HepG2 (cell line): ENCODE measurements around the gene MAP3K2. TPM values are rescaled to one million over a fixed set of nuclear protein-coding genes. Genes with fewer than 3 reads are reported as not detected.

Source experiments
- ASH2L ChIP-seq: fragments of 300-600, 200-600 bp; sonication (generic); IDR thresholded peaks from 2 replicates; pipeline ENCODE4 v1.7.0; 2017; ENCODE audit warnings: low read depth, mild to moderate bottlenecking, moderate library complexity, mixed read lengths, low read length; ENCODE audit not compliant: insufficient read length
- CREBL2 ChIP-seq: sonication (generic); formaldehyde crosslinking; IDR thresholded peaks from 2 replicates; pipeline ENCODE4 v1.8.1; 2023; ENCODE audit warnings: missing genetic modification reagents, mild to moderate bottlenecking, borderline replicate concordance
- E2F5 ChIP-seq: sonication (generic); formaldehyde crosslinking; conservative IDR thresholded peaks from 2 replicates; pipeline ENCODE4 v1.4.0; 2020; ENCODE audit warnings: missing genetic modification reagents
- FOXA3 ChIP-seq: IDR thresholded peaks from 2 replicates; pipeline ENCODE4 v1.6.1; 2016; ENCODE audit warnings: missing genetic modification reagents, missing compliant biosample characterization
- HHEX ChIP-seq: IDR thresholded peaks from 2 replicates; pipeline ENCODE4 v1.6.1; 2016; ENCODE audit warnings: control low read depth
- IRX3 ChIP-seq: sonication (generic); formaldehyde crosslinking; IDR thresholded peaks from 2 replicates; pipeline ENCODE4 v1.8.1; 2023; ENCODE audit warnings: mild to moderate bottlenecking, low read depth, missing genetic modification reagents, borderline replicate concordance
- ISL2 ChIP-seq: sonication (generic); formaldehyde crosslinking; IDR thresholded peaks from 2 replicates; pipeline ENCODE4 v1.5.0; 2020; ENCODE audit warnings: missing genetic modification reagents
- NFE2L1 ChIP-seq: sonication (generic); formaldehyde crosslinking; IDR thresholded peaks from 2 replicates; pipeline ENCODE4 v1.4.0; 2020; ENCODE audit warnings: missing genetic modification reagents, mild to moderate bottlenecking, borderline replicate concordance
- PHF5A ChIP-seq: IDR thresholded peaks from one replicate; pipeline ENCODE4 v1.6.1; 2018; ENCODE audit warnings: low read depth, missing genetic modification reagents; ENCODE audit not compliant: unreplicated experiment
- REXO4 ChIP-seq: sonication (generic); formaldehyde crosslinking; IDR thresholded peaks from 2 replicates; pipeline ENCODE4 v1.8.0; 2022; ENCODE audit warnings: missing genetic modification reagents, mild to moderate bottlenecking, borderline replicate concordance
- RFX5 ChIP-seq: IDR thresholded peaks from 2 replicates; pipeline ENCODE4 v1.6.1; 2011; ENCODE audit warnings: low read depth, low read length, improper control_type of control experiment
- ZBTB2 ChIP-seq: sonication (generic); formaldehyde crosslinking; IDR thresholded peaks from 2 replicates; pipeline ENCODE4 v1.8.0; 2022; ENCODE audit warnings: low read depth, missing genetic modification reagents
- ZBTB40 ChIP-seq, 2 experiments: fragments of 450-650 bp in 1 of 2; sonication (generic) in 1 of 2; formaldehyde crosslinking in 1 of 2; IDR thresholded peaks; 2 replicates each; pipeline versions ENCODE4 v1.6.1 to v1.8.0; 2016 to 2022; ENCODE audit warnings: antibody characterized with exemption in 1 of 2, mild to moderate bottlenecking in 1 of 2, missing genetic modification reagents in 1 of 2
- ZNF234 ChIP-seq: sonication (generic); formaldehyde crosslinking; conservative IDR thresholded peaks from 2 replicates; pipeline ENCODE4 v1.5.1; 2020; ENCODE audit warnings: mild to moderate bottlenecking, missing genetic modification reagents
- ZNF335 ChIP-seq: sonication (generic); formaldehyde crosslinking; IDR thresholded peaks from 2 replicates; pipeline ENCODE4 v1.4.0; 2020; ENCODE audit warnings: missing genetic modification reagents
- ZNF616 ChIP-seq: sonication (generic); formaldehyde crosslinking; IDR thresholded peaks from 2 replicates; pipeline ENCODE4 v1.5.0; 2020; ENCODE audit warnings: low read depth, mild to moderate bottlenecking, missing genetic modification reagents
- ZNF713 ChIP-seq: sonication (generic); formaldehyde crosslinking; IDR thresholded peaks from 2 replicates; pipeline ENCODE4 v1.4.0; 2020; ENCODE audit warnings: mild to moderate bottlenecking, missing genetic modification reagents
- ZNF839 ChIP-seq: sonication (generic); formaldehyde crosslinking; IDR thresholded peaks from 2 replicates; pipeline ENCODE4 v1.4.0; 2020; ENCODE audit warnings: missing genetic modification reagents, mild to moderate bottlenecking, borderline replicate concordance
- polyA plus RNA-seq, 8 experiments: library from polyadenylated mRNA; depleted of rRNA in 3 of 8; stranded (reverse) in 7 of 8; unstranded in 1 of 8; fragments of >200 nt; fragmentation: Illumina TruSeq in 4 of 8; extraction: Trizol in 4 of 8; gene quantifications; 2 replicates each; pipeline versions ENCODE4 v1.2.1 to v1.2.3, GENCODE V29; 2011 to 2016; ENCODE audit warnings: low read depth in 4 of 8, missing spikeins in 1 of 8, mixed read lengths in 1 of 8; ENCODE audit not compliant: insufficient read depth in 1 of 8
- total RNA-seq, 5 experiments: library from RNA; depleted of rRNA; stranded (reverse); fragments of >200 nt; fragmentation: Illumina TruSeq; extraction: Trizol; gene quantifications; 2 replicates each; pipeline ENCODE4 v1.2.3, GENCODE V29; 2016; ENCODE audit warnings: low read depth in 1 of 5

The MAP3K2 gene
- total and polyA plus RNA-seq, 2 of the 13 experiments (the other 11 are each of a cell fraction or from before 2014, with no cell fraction given) = 12.2 to 37.2 TPM

- no peak for TF ChIP-seq E2F5 (CRISPR knock-in tag)
- no peak for TF ChIP-seq ZNF234 (CRISPR knock-in tag)
- TF ChIP-seq RFX5 = peak; percentile 99
- TF ChIP-seq ISL2 (CRISPR knock-in tag) = peak; percentile 86
- no peak for TF ChIP-seq ZNF839 (CRISPR knock-in tag)
- no peak for TF ChIP-seq ZBTB2 (CRISPR knock-in tag)
- TF ChIP-seq REXO4 (CRISPR knock-in tag) = no peak
- peak; percentile 48; the same call in 1 of the 2 replicates for TF ChIP-seq FOXA3
- no peak for TF ChIP-seq IRX3 (CRISPR knock-in tag)
- TF ChIP-seq ZNF616 (CRISPR knock-in tag) = no peak
- TF ChIP-seq NFE2L1 = no peak
- no peak for TF ChIP-seq HHEX (CRISPR knock-in tag)
- no peak for TF ChIP-seq ZNF713 (CRISPR knock-in tag)
- TF ChIP-seq CREBL2 (CRISPR knock-in tag) = no peak
- TF ChIP-seq PHF5A (CRISPR knock-in tag) = no peak
- TF ChIP-seq ASH2L = peak; percentile 67
- no peak for TF ChIP-seq ZNF335 (CRISPR knock-in tag)
- no peak for TF ChIP-seq ZBTB40 (IDR thresholded peaks at IDR 0.05)
- no peak for TF ChIP-seq ZBTB40 (CRISPR knock-in tag; IDR thresholded peaks at IDR 0.05)
These were observed 23.3 kb upstream of the MAP3K2 start (continued) for GRCh38 chr2:127410871-127411652.
